ENCODE results near the gene ABHD8.

ABHD8 gene

DNA sequence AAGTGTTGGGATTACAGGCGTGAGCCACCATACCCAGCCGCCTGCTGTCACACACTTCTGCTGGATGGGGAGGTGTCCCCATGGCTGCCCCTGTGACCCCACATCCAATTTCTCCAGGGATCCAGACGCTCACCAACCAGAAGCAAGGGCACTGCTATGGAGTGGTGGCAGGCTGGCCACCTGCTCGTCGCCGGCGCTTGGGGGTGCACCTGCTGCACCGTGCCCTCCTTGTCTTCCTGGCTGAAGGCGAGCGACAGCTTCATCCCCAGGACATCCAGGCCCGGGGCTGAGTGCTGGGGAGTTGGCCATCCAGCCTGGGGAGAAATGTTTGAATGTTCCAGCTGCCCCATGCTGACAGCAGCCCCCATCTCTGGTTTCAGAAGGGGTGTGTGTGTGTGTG is 17.0 kb downstream of the ABHD8 start:
- no peak for DNase-seq (ENCODE audit: low read depth in 2 of 2)
- TF ChIP-seq, protein P1, sequence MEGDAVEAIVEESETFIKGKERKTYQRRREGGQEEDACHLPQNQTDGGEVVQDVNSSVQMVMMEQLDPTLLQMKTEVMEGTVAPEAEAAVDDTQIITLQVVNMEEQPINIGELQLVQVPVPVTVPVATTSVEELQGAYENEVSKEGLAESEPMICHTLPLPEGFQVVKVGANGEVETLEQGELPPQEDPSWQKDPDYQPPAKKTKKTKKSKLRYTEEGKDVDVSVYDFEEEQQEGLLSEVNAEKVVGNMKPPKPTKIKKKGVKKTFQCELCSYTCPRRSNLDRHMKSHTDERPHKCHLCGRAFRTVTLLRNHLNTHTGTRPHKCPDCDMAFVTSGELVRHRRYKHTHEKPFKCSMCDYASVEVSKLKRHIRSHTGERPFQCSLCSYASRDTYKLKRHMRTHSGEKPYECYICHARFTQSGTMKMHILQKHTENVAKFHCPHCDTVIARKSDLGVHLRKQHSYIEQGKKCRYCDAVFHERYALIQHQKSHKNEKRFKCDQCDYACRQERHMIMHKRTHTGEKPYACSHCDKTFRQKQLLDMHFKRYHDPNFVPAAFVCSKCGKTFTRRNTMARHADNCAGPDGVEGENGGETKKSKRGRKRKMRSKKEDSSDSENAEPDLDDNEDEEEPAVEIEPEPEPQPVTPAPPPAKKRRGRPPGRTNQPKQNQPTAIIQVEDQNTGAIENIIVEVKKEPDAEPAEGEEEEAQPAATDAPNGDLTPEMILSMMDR (IDR thresholded peaks at IDR 0.05; ENCODE audit: low read depth, low read length) = no peak
- no peak overlapping the region for H3K4me3 ChIP-seq (replicated peaks in 1 of 2; ENCODE audit: low read depth in 2 of 2, low read length in 2 of 2)

- TF ChIP-seq, protein P1 (IDR thresholded peaks at IDR 0.05; ENCODE audit: low read depth, low read length) = no peak
- DNase-seq (ENCODE audit: low read depth in 2 of 2) = no peak
- H3K4me3 ChIP-seq (replicated peaks in 1 of 2; ENCODE audit: low read depth in 2 of 2, low read length in 2 of 2) = no peak overlapping the region
These were observed 17.6 kb downstream of the ABHD8 start for GRCh38 chr19:17285415-17286135.

DNA sequence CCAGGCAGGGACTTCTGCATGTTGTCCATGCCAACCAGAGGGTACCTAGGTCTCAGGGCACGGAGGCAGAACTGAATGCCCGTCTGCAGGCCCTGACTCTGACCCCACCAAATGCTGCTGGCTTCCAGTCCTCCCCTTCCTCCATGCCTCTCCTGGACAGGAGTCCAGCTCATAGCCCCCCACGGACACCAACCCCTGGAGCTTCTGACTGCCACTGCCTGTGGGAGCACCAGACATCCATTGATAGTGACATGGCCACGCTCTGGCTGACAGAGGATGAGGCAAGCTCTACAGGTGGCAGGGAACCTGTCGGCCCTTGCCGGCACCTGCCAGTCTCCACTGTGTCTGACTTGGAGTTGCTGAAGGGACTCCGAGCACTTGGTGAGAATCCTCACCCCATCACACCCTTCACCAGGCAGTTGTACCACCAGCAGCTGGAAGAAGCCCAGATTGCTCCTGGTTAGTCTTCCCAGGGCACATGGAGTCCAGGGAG is 19.7 kb downstream of the ABHD8 start:
- no peak for DNase-seq (ENCODE audit: low read depth in 2 of 2)
- TF ChIP-seq, protein P1 (IDR thresholded peaks at IDR 0.05; ENCODE audit: low read depth, low read length) = no peak
- H3K4me3 ChIP-seq (replicated peaks in 1 of 2; ENCODE audit: low read depth in 2 of 2, low read length in 2 of 2) = no peak overlapping the region

- TF ChIP-seq, protein P1 (IDR thresholded peaks at IDR 0.05; ENCODE audit: low read depth, low read length) = peak; percentile 91
- DNase-seq (ENCODE audit: low read depth in 2 of 2) = peak; percentile 78 to 80
- peak overlapping the region; percentile 21 to 33 for H3K4me3 ChIP-seq (replicated peaks in 1 of 2; ENCODE audit: low read depth in 2 of 2, low read length in 2 of 2)
These were observed 20.6 kb downstream of the ABHD8 start for GRCh38 chr19:17282488-17283125.

GRCh38 chr19:17281391-17282304 is 21.6 kb downstream of the ABHD8 start, which contains the start of gene ANKLE1:
ANKLE1 (plus strand) TSS chr19:17281901; CDS start chr19:17281921, 20 bp downstream.
- TF ChIP-seq, protein P1 (IDR thresholded peaks at IDR 0.05; ENCODE audit: low read depth, low read length) = no peak
- DNase-seq (ENCODE audit: low read depth in 2 of 2) = no peak
- peak within 1 kb of the TSS; percentile 27 to 33 for H3K4me3 ChIP-seq (replicated peaks in 1 of 2; ENCODE audit: low read depth in 2 of 2, low read length in 2 of 2)

DNA sequence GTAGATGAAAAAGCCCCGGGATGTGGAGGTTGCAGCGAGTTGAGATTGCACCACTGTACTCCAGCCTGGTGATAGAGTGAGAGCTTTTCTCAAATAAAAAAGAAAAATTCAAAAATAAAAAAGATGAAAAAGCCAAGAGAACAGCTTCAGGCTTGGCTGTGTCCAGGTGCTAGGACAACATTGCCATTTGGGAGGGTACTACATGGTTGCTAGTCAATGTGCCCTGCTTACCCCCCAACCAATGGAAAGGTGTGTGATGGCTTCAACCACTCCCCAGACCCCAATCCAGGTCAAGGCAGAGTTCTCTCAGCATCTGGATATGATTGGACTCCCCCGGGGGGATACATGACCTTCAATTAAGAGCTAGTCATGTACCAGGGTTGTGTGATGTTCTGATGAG is 23.8 kb downstream of the ABHD8 start:
- no peak overlapping the region for H3K4me3 ChIP-seq (replicated peaks in 1 of 2; ENCODE audit: low read depth in 2 of 2, low read length in 2 of 2)
- TF ChIP-seq, protein P1 (IDR thresholded peaks at IDR 0.05; ENCODE audit: low read depth, low read length) = no peak
- no peak for DNase-seq (ENCODE audit: low read depth in 2 of 2)
